Natural killer cell (primary cell): ENCODE results near the gene SYNE2. TPM values are rescaled to one million over a fixed set of nuclear protein-coding genes. Genes with fewer than 3 reads are reported as not detected.

ENCODE experiments used
- ATAC-seq, 3 donors: fragments of 150-1000 bp in 2 of 3; fragments of 200-7000 bp in 1 of 3; cut with Tn5 transposase; 1 replicate in 1 of 3; 2 replicates in 2 of 3; pipeline ENCODE4 v1.10.0; 2021; ENCODE audit warnings: mild to moderate bottlenecking in 2 of 3, moderate library complexity in 2 of 3
- DNase-seq, 2 donors: peaks; one replicate each; pipeline versions ENCODE4 v3.0.0 to v3.0.0-alpha.2; 2013 to 2021; ENCODE audit warnings: mixed read lengths in 1 of 2
- H3K27ac ChIP-seq: one replicate; pipeline ENCODE4 v1.5.1; 2013; ENCODE audit warnings: mild to moderate bottlenecking, low read length
- H3K27me3 ChIP-seq: one replicate; pipeline ENCODE4 v1.6.1; 2013; ENCODE audit warnings: low read length; ENCODE audit not compliant: control insufficient read depth, insufficient read depth
- H3K36me3 ChIP-seq: one replicate; pipeline ENCODE4 v1.6.1; 2013; ENCODE audit warnings: low read length; ENCODE audit not compliant: control insufficient read depth, insufficient read depth
- H3K4me1 ChIP-seq: one replicate; pipeline ENCODE4 v1.6.1; 2013; ENCODE audit warnings: low read length; ENCODE audit not compliant: control insufficient read depth, insufficient read depth
- H3K4me3 ChIP-seq: one replicate; pipeline ENCODE4 v1.5.1; 2013; ENCODE audit warnings: low read length
- H3K9me3 ChIP-seq: one replicate; pipeline ENCODE4 v1.6.1; 2013; ENCODE audit warnings: low read length; ENCODE audit not compliant: control insufficient read depth, insufficient read depth
- H3K27ac Mint-ChIP-seq, 2 donors: one replicate each; pipeline ENCODE4 v1.8.0; 2022; ENCODE audit warnings: mild to moderate bottlenecking in 2 of 2, mixed read lengths in 2 of 2, moderate library complexity in 1 of 2
- H3K27me3 Mint-ChIP-seq, 2 donors: one replicate each; pipeline ENCODE4 v1.8.0; 2022; ENCODE audit warnings: low read depth in 2 of 2, mixed read lengths in 2 of 2
- H3K36me3 Mint-ChIP-seq: one replicate; pipeline ENCODE4 v1.8.0; 2022; ENCODE audit warnings: mixed read lengths
- H3K4me1 Mint-ChIP-seq, 2 donors: one replicate each; pipeline ENCODE4 v1.8.0; 2022; ENCODE audit warnings: mixed read lengths in 2 of 2
- H3K4me3 Mint-ChIP-seq: one replicate; pipeline ENCODE4 v1.8.0; 2022; ENCODE audit warnings: mild to moderate bottlenecking, moderate library complexity, mixed read lengths
- H3K9me3 Mint-ChIP-seq, 2 donors: one replicate each; pipeline ENCODE4 v1.8.0; 2022; ENCODE audit warnings: mixed read lengths in 2 of 2
- CTCF ChIP-seq: fragments of 200-600 bp; IDR thresholded peaks from one replicate; pipeline ENCODE4 v1.8.0; 2022; ENCODE audit warnings: antibody characterized with exemption
- WGBS: methylation state at CpG from one replicate; pipeline ENCODE4 v1.1.7; 2013; ENCODE audit warnings: missing lambda C conversion rate; ENCODE audit not compliant: insufficient coverage; 5-methylcytosine and 5-hydroxymethylcytosine counted together
- intact Hi-C: fragments of 100-400 bp; cut with micrococcal nuclease; formaldehyde crosslinking; loops from one replicate; pipeline ENCODE4 v1.14.2; 2022
- total RNA-seq, 4 donors: library from RNA; stranded (reverse); fragments of 120-200 nt in 1 of 4; gene quantifications; one replicate each; pipeline versions ENCODE4 v1.2.3 to v1.2.4, GENCODE V29; 2013 to 2022

Gene SYNE2
- total RNA-seq, 3 donors from 2014 or later (not counting 1 experiment from before 2014, with no cell fraction given), result 325 to 434 (median 373) TPM

GRCh38 chr14:64215978-64216377, 363.2 kb downstream of the SYNE2 start:
- no peak for ATAC-seq
- 95% methylated on average over 13 of the region's 13 CpGs for WGBS
- TF ChIP-seq CTCF, result no peak
- no peak overlapping the region for H3K27ac Mint-ChIP-seq
- no peak for DNase-seq
- Histone ChIP-seq H3K27me3 (no peaks in the 10 kb centered on the region), H3K27ac (no peak overlapping the region), H3K36me3 (peaks cover 88% of the 10 kb centered on the region), H3K9me3 (no peaks in the 10 kb centered on the region), H3K4me3 (no peak overlapping the region), H3K4me1 (peaks cover 4% of the 10 kb centered on the region)
- peaks cover 42% of the 10 kb centered on the region for H3K36me3 Mint-ChIP-seq
- no peaks in the 10 kb centered on the region for H3K4me1 Mint-ChIP-seq
- H3K9me3 Mint-ChIP-seq, result no peaks in the 10 kb centered on the region
- H3K4me3 Mint-ChIP-seq, result no peak overlapping the region
- H3K27me3 Mint-ChIP-seq, result no peaks in the 10 kb centered on the region
- intact Hi-C loops, result no loop called here

GRCh38 chr14:64217308-64217707, 364.5 kb downstream of the SYNE2 start:
- 49% methylated on average over 4 of the region's 4 CpGs for WGBS
- peaks cover 94% of the 10 kb centered on the region for H3K36me3 ChIP-seq
- Mint-ChIP-seq H3K9me3 (no peaks in the 10 kb centered on the region), H3K27me3 (no peaks in the 10 kb centered on the region), H3K4me3 (no peak overlapping the region), H3K4me1 (no peaks in the 10 kb centered on the region), H3K27ac (peak overlapping the region; percentile 43 to 44), H3K36me3 (peaks cover 42% of the 10 kb centered on the region)
- H3K4me3 ChIP-seq, result no peak overlapping the region
- no peak overlapping the region for H3K27ac ChIP-seq
- DNase-seq (no peak), ATAC-seq (no peak)
- H3K27me3 ChIP-seq, result no peaks in the 10 kb centered on the region
- H3K4me1 ChIP-seq, result peaks cover 4% of the 10 kb centered on the region
- H3K9me3 ChIP-seq, result no peaks in the 10 kb centered on the region
- no peak for TF ChIP-seq CTCF
- intact Hi-C loops, result no loop called here

GRCh38 chr14:64217834-64218233, 365.0 kb downstream of the SYNE2 start:
- Mint-ChIP-seq H3K27me3 (no peaks in the 10 kb centered on the region), H3K9me3 (no peaks in the 10 kb centered on the region), H3K36me3 (peaks cover 42% of the 10 kb centered on the region), H3K4me1 (no peaks in the 10 kb centered on the region), H3K27ac (peak overlapping the region; percentile 40 to 43), H3K4me3 (no peak overlapping the region)
- peaks cover 93% of the 10 kb centered on the region for H3K36me3 ChIP-seq
- TF ChIP-seq CTCF, result no peak
- no peak for DNase-seq
- no peaks in the 10 kb centered on the region for H3K9me3 ChIP-seq
- no peak overlapping the region for H3K4me3 ChIP-seq
- no peaks in the 10 kb centered on the region for H3K27me3 ChIP-seq
- no peak for ATAC-seq
- WGBS, result 90% methylated on average over 7 of the region's 7 CpGs
- no peak overlapping the region for H3K27ac ChIP-seq
- peaks cover 4% of the 10 kb centered on the region for H3K4me1 ChIP-seq
- intact Hi-C loops, result no loop called here
